GM12872 (cell line): ENCODE results near the gene SUOX.

Experiments used
- CTCF ChIP-seq: IDR thresholded peaks from 3 replicates; pipeline ENCODE4 v1.5.1; 2011; ENCODE audit warnings: low read depth, mild to moderate bottlenecking, low read length, moderate library complexity; ENCODE audit not compliant: insufficient read depth

Gene SUOX

GRCh38 chr12:55996715-55997534, at the start of gene SUOX:
Gene SUOX (plus strand): TSS chr12:55997276. CDS start chr12:56002222, 4,946 bp downstream.
- TF ChIP-seq CTCF = no peak

GRCh38 chr12:55955344-55955743, 41.7 kb upstream of the SUOX start:
- TF ChIP-seq CTCF = no peak

- TF ChIP-seq CTCF = peak; percentile 51
Measured at GRCh38 chr12:55955800-55956508, 41.1 kb upstream of the SUOX start.

GRCh38 chr12:55957106-55957859, 39.8 kb upstream of the SUOX start:
- TF ChIP-seq CTCF = no peak

- no peak for TF ChIP-seq CTCF
Measured at GRCh38 chr12:55963760-55964159, 33.3 kb upstream of the SUOX start.

- TF ChIP-seq CTCF = no peak
Measured at GRCh38 chr12:55965240-55965639, 31.8 kb upstream of the SUOX start.

- no peak for TF ChIP-seq CTCF
Measured at GRCh38 chr12:55965941-55966407, 31.1 kb upstream of the SUOX start, which contains the start of gene PMEL. Gene PMEL (minus strand): TSS chr12:55966042. CDS start chr12:55966011, 31 bp downstream.
